Measurements from ENCODE around the gene ANTXRL. TPM values are rescaled to one million over a fixed set of nuclear protein-coding genes. Genes with fewer than 3 reads are reported as not detected.
A peak's percentile ranks its signal among the peaks of the same experiment; 100 is the strongest.
"Not testable (repeated sequence)": the region's sequence is repeated elsewhere in the genome, so short reads cannot be mapped to it uniquely, and the experiment has no call there.

Gene ANTXRL
- total RNA-seq, 2 experiments from 2014 or later: 0.95 TPM; not detected in 1

DNA sequence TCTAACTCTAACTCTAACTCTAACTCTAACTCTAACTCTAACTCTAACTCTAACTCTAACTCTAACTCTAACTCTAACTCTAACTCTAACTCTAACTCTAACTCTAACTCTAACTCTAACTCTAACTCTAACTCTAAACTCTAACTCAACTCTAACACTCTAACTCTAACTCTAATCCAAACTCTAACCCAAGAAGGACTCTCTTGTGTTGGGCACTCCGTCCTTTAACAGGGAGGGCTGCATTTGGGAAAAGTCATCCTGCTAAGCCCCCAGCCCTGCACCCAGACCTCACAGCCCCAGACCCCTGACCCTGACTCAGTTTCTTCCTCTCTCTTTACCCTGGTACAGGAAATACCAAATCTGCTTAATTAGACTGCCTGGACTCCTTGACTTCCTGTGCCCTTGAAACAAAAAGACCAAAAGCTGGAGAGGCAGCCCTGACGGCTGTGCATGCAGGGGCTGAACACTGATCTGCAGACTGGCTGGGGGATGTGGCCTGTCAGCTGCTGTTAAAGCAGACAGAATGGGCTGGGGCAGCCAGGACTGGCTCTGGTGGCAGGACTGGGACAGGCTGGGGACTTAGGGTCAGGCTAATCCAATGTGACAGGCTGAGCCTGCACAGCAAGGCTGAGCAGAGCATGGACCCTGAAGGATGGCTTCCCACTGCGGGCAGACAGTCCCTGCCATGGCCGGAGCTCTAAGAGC is 14.8 kb upstream of the ANTXRL start:
- CTCF ChIA-PET (ENCODE audit: unreplicated experiment); BruUV-seq (replicated peaks); H3K36me3 ChIP-seq (ENCODE audit: insufficient read depth, low read length); H3K9me2 ChIP-seq (ENCODE audit: insufficient read depth, low read length); intact Hi-C loops (cut with micrococcal nuclease; ENCODE audit: unreplicated experiment); H4K20me1 ChIP-seq (ENCODE audit: insufficient read depth, low read length); H3K9me3 ChIP-seq (ENCODE audit: low read length): not testable (repeated sequence)
- peak; percentile 72 for DNase-seq (ENCODE audit: low spot score)
- Histone ChIP-seq H3K27ac (ENCODE audit: low read depth, low read length, poor library complexity, severe bottlenecking) (peak overlapping the region; percentile 62), H3K4me3 (ENCODE audit: low read depth, low read length, poor library complexity, severe bottlenecking) (peak overlapping the region; percentile 7), H2AFZ (ENCODE audit: low read length) (peak overlapping the region; percentile 42; the same call in 1 of the 2 replicates), H3K79me2 (ENCODE audit: insufficient read depth, low read depth, low read length) (peaks cover 23% of the 10 kb centered on the region), H3K4me1 (ENCODE audit: insufficient read depth, low read length, poor library complexity, severe bottlenecking) (peaks cover 51% of the 10 kb centered on the region), H3K4me2 (ENCODE audit: low read length) (peak overlapping the region; percentile 67)
- POLR2A ChIA-PET: interaction anchor here (1.1 kb wide), 1 partner anchor 25 kb away, joined by 3 read pairs; no protein-coding TSS in a partner anchor

DNA sequence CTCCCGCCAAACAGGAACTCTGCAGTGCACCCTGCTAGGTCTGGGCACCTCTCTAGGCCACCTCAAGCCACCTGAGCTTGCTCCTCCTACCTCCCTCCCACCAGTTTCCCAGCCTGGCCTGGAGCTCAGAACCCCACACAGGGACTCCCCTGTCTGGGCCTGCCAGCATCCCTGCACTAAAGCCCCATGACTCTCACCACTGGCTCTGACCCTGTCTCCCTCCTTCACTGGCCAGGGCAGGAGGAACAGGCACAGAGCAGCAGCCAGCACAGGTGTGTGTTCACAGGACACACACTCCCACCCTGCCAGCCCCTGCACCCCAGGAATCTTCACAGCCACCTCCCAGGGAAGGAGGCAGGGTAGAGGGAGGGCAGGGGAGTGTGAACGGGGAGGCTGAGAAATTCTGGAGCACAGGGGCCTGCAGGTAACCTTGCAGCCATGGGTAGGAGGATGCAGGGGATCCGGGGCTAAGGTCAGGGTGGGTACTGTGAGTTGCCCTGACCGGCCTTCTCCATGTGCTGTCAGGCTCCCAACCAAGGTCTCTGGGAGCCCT is 13.9 kb upstream of the ANTXRL start:
- Histone ChIP-seq H3K4me1 (ENCODE audit: insufficient read depth, low read length, poor library complexity, severe bottlenecking) (peaks cover 41% of the 10 kb centered on the region), H3K9me3 (ENCODE audit: low read length) (no peaks in the 10 kb centered on the region), H3K79me2 (ENCODE audit: insufficient read depth, low read depth, low read length) (peaks cover 13% of the 10 kb centered on the region), H3K36me3 (ENCODE audit: insufficient read depth, low read length) (no peaks in the 10 kb centered on the region), H2AFZ (ENCODE audit: low read length) (peak overlapping the region; percentile 12; the same call in 1 of the 2 replicates), H3K4me2 (ENCODE audit: low read length) (peak overlapping the region; percentile 67), H3K4me3 (ENCODE audit: low read depth, low read length, poor library complexity, severe bottlenecking) (no peak overlapping the region), H3K9me2 (ENCODE audit: insufficient read depth, low read length) (no peaks in the 10 kb centered on the region), H3K27ac (ENCODE audit: low read depth, low read length, poor library complexity, severe bottlenecking) (no peak overlapping the region), H4K20me1 (ENCODE audit: insufficient read depth, low read length) (no peaks in the 10 kb centered on the region)
- intact Hi-C loops (cut with micrococcal nuclease; ENCODE audit: unreplicated experiment): no loop called here
- ChIA-PET POLR2A (interaction anchor here (0.6 to 1.1 kb wide), 2 partner anchors 24 to 265 kb away, joined by 3 to 4 read pairs; no protein-coding TSS in a partner anchor), CTCF (ENCODE audit: unreplicated experiment) (interaction anchor here (0.6 kb wide), 1 partner anchor 26 kb away, joined by 3 read pairs; no protein-coding TSS in a partner anchor)
- no peak for DNase-seq (ENCODE audit: low spot score)
- TF ChIP-seq CTCF (conservative IDR thresholded peaks at IDR 0.05; ENCODE audit: low read length): no peak
- TF ChIP-seq EZH2phosphoT487 (IDR thresholded peaks at IDR 0.05; ENCODE audit: borderline replicate concordance, low read depth, low read length): no peak
- no TSS peak for BruUV-seq (replicated peaks)

GRCh38 chr10:46273506-46274477 is 13.0 kb upstream of the ANTXRL start:
- no TSS peak for BruUV-seq (replicated peaks)
- ChIA-PET CTCF (ENCODE audit: unreplicated experiment) (interaction anchor here (0.6 kb wide), 2 partner anchors 26 to 181 kb away, joined by 3 to 13 read pairs; no protein-coding TSS in a partner anchor), POLR2A (interaction anchor here (0.6 kb wide), 1 partner anchor 266 kb away, joined by 4 read pairs; no protein-coding TSS in a partner anchor)
- H3K4me1 ChIP-seq (ENCODE audit: insufficient read depth, low read length, poor library complexity, severe bottlenecking): peaks cover 40% of the 10 kb centered on the region
- TF ChIP-seq EZH2phosphoT487 (IDR thresholded peaks at IDR 0.05; ENCODE audit: borderline replicate concordance, low read depth, low read length): no peak
- TF ChIP-seq CTCF (conservative IDR thresholded peaks at IDR 0.05; ENCODE audit: low read length): peak; percentile 63
- H3K4me3 ChIP-seq (ENCODE audit: low read depth, low read length, poor library complexity, severe bottlenecking): no peak overlapping the region
- no peak for DNase-seq (ENCODE audit: low spot score)
- H3K4me2 ChIP-seq (ENCODE audit: low read length): no peak overlapping the region
- no peaks in the 10 kb centered on the region for H3K9me2 ChIP-seq (ENCODE audit: insufficient read depth, low read length)
- H3K79me2 ChIP-seq (ENCODE audit: insufficient read depth, low read depth, low read length): peaks cover 5% of the 10 kb centered on the region
- intact Hi-C loops (cut with micrococcal nuclease; ENCODE audit: unreplicated experiment): no loop called here
- H3K36me3 ChIP-seq (ENCODE audit: insufficient read depth, low read length): no peaks in the 10 kb centered on the region
- H3K9me3 ChIP-seq (ENCODE audit: low read length): no peaks in the 10 kb centered on the region
- no peak overlapping the region for H3K27ac ChIP-seq (ENCODE audit: low read depth, low read length, poor library complexity, severe bottlenecking)
- no peaks in the 10 kb centered on the region for H4K20me1 ChIP-seq (ENCODE audit: insufficient read depth, low read length)
- H2AFZ ChIP-seq (ENCODE audit: low read length): no peak overlapping the region
